GM18520 (cell line): ENCODE data around the gene B9D2.
A peak's percentile ranks its signal among the peaks of the same experiment; 100 is the strongest.
"Not testable (repeated sequence)": the region's sequence is repeated elsewhere in the genome, so short reads cannot be mapped to it uniquely, and the experiment has no call there.

Experiments
- ATAC-seq: cut with Tn5 transposase; IDR thresholded peaks from one replicate; pipeline ENCODE4 v1.9.1; 2021; ENCODE audit not compliant: unreplicated experiment

The B9D2 gene

GRCh38 chr19:41356984-41357739 is 6.8 kb downstream of the B9D2 start:
- ATAC-seq: no peak

GRCh38 chr19:41355802-41356201 is 8.1 kb downstream of the B9D2 start:
- no peak for ATAC-seq

GRCh38 chr19:41355035-41355434 is 8.9 kb downstream of the B9D2 start:
- no peak for ATAC-seq

GRCh38 chr19:41354343-41354953 is 9.5 kb downstream of the B9D2 start:
- ATAC-seq: no peak

GRCh38 chr19:41353466-41354342 is 10.2 kb downstream of the B9D2 start, which contains the start of gene TGFB1:
Gene TGFB1, minus strand, starts transcription at chr19:41353922. Its CDS starts 878 bp downstream, at chr19:41353044.
- ATAC-seq: peak; percentile 28

- no peak for ATAC-seq
These were observed 11.1 kb downstream of the B9D2 start for GRCh38 chr19:41352609-41353465.

- no peak for ATAC-seq
These were observed 11.7 kb downstream of the B9D2 start for GRCh38 chr19:41352279-41352608.

GRCh38 chr19:41351339-41352245 is 12.4 kb downstream of the B9D2 start:
- peak; percentile 33 for ATAC-seq

GRCh38 chr19:41350735-41351338 is 13.1 kb downstream of the B9D2 start:
- no peak for ATAC-seq

GRCh38 chr19:41346916-41347315 is 17.0 kb downstream of the B9D2 start:
- not testable (repeated sequence) for ATAC-seq

- ATAC-seq: no peak
These were observed 19.8 kb downstream of the B9D2 start for GRCh38 chr19:41344162-41344561.

- ATAC-seq: no peak
These were observed 22.1 kb downstream of the B9D2 start for GRCh38 chr19:41341669-41342490.

GRCh38 chr19:41339936-41340335 is 24.0 kb downstream of the B9D2 start:
- no peak for ATAC-seq

- no peak for ATAC-seq
These were observed 28.5 kb downstream of the B9D2 start for GRCh38 chr19:41335467-41335866.

GRCh38 chr19:41334793-41335192 is 29.2 kb downstream of the B9D2 start:
- ATAC-seq: no peak

GRCh38 chr19:41332468-41332867 is 31.5 kb downstream of the B9D2 start:
- no peak for ATAC-seq

- no peak for ATAC-seq
These were observed 31.9 kb downstream of the B9D2 start for GRCh38 chr19:41332000-41332399.

- ATAC-seq: no peak
These were observed 32.8 kb downstream of the B9D2 start for GRCh38 chr19:41330946-41331678.
